HepG2 (cell line): ENCODE measurements around the gene FAM228A. TPM values are rescaled to one million over a fixed set of nuclear protein-coding genes. Genes with fewer than 3 reads are reported as not detected.
A peak's percentile ranks its signal among the peaks of the same experiment; 100 is the strongest.

Source experiments
- ATAC-seq: fragments of 200-7000 bp; cut with Tn5 transposase; 3 replicates; pipeline ENCODE4 v1.9.1; 2020; ENCODE audit warnings: mild to moderate bottlenecking, moderate library complexity
- BruUV-seq: library from RNA; stranded (reverse); fragments of 400-500 nt; replicated peaks from 2 replicates; lab custom pipeline; 2021; lab: Mats Ljungman, UMichigan
- CTCF ChIA-PET: fragments of 300-600 bp; formaldehyde crosslinking; extraction: SDS; loops from one replicate; lab custom pipeline; 2021; ENCODE audit warnings: low total read pairs, inconsistent platforms, low intra/inter-chr PET ratio; lab: Yijun Ruan, JAX
- POLR2A ChIA-PET: fragments of 350-600 bp; sonication (Branson Sonifier 250); formaldehyde crosslinking; loops from one replicate; lab custom pipeline; 2020; ENCODE audit warnings: antibody characterized with exemption, inconsistent platforms; lab: Yijun Ruan, JAX
- DNase-seq: peaks from one replicate; pipeline ENCODE4 v3.0.0-alpha.2; 2015; ENCODE audit warnings: low spot score
- FAIRE-seq: peaks from 3 replicates; lab custom pipeline; 2011; peaks lifted over from hg19 to GRCh38; lab: Jason Lieb, UNC
- H2AFZ ChIP-seq: one replicate; pipeline ENCODE4 v1.6.1; 2011; ENCODE audit warnings: low read length, inconsistent platforms
- H3K27ac ChIP-seq: fragments of 300-600 bp; 3 replicates; pipeline ENCODE4 v1.8.0; 2011; ENCODE audit warnings: mixed run types, mild to moderate bottlenecking, mixed read lengths, low read length, inconsistent platforms; ENCODE audit not compliant: insufficient read depth; ENCODE audit errors: extremely low read length
- H3K27me3 ChIP-seq, 2 experiments: fragments of 200-600 bp in 1 of 2; 2 replicates in 1 of 2; 3 replicates in 1 of 2; pipeline versions ENCODE4 v1.6.0 to v1.8.0; 2011; ENCODE audit warnings: low read length in 2 of 2, mild to moderate bottlenecking in 2 of 2, moderate library complexity in 2 of 2, inconsistent platforms in 1 of 2; ENCODE audit not compliant: insufficient read depth in 2 of 2, control insufficient read depth in 1 of 2
- H3K36me3 ChIP-seq, 2 experiments: fragments of 200-600 bp in 1 of 2; replicated peaks in 1 of 2; 2 replicates in 1 of 2; 3 replicates in 1 of 2; pipeline versions ENCODE4 v1.5.1 to v1.8.0; 2011; ENCODE audit warnings: low read length in 2 of 2, inconsistent platforms in 1 of 2; ENCODE audit not compliant: insufficient read depth in 2 of 2, control insufficient read depth in 1 of 2
- H3K4me1 ChIP-seq: 2 replicates; pipeline ENCODE4 v1.5.1; 2012; ENCODE audit warnings: low read length, inconsistent platforms; ENCODE audit not compliant: insufficient read depth
- H3K4me2 ChIP-seq: 2 replicates; pipeline ENCODE4 v1.6.0; 2011; ENCODE audit warnings: low read depth, low read length, inconsistent platforms
- H3K4me3 ChIP-seq, 3 experiments: fragments of 200-600 bp in 1 of 3; sonication (generic), shearing (Covaris generic) in 1 of 3; replicated peaks in 1 of 3; 2 replicates each; pipeline ENCODE4 v1.5.1; 2011 to 2016; ENCODE audit warnings: low read length in 3 of 3, inconsistent platforms in 2 of 3, low read depth in 2 of 3, mild to moderate bottlenecking in 2 of 3, control low read depth in 1 of 3, mixed read lengths in 1 of 3; ENCODE audit not compliant: insufficient read depth in 1 of 3
- H3K79me2 ChIP-seq: one replicate; pipeline ENCODE4 v1.6.1; 2011; ENCODE audit warnings: low read length, inconsistent platforms; ENCODE audit not compliant: insufficient read depth
- H3K9ac ChIP-seq: 2 replicates; pipeline ENCODE4 v1.6.0; 2011; ENCODE audit warnings: mild to moderate bottlenecking, low read depth, low read length, inconsistent platforms; ENCODE audit not compliant: insufficient read depth
- H3K9me3 ChIP-seq: 2 replicates; pipeline ENCODE4 v1.5.1; 2012; ENCODE audit warnings: mild to moderate bottlenecking, low read length
- H4K20me1 ChIP-seq: 2 replicates; pipeline ENCODE4 v1.6.0; 2011; ENCODE audit warnings: inconsistent platforms, mild to moderate bottlenecking, low read length, moderate library complexity; ENCODE audit not compliant: insufficient read depth
- BORCS8-MEF2B ChIP-seq: sonication (generic); formaldehyde crosslinking; IDR thresholded peaks from 2 replicates; pipeline ENCODE4 v1.8.0; 2022; ENCODE audit warnings: mild to moderate bottlenecking, missing genetic modification reagents
- CTCF ChIP-seq: sonication (generic); formaldehyde crosslinking; IDR thresholded peaks from 2 replicates; pipeline ENCODE4 v1.5.0; 2020; ENCODE audit warnings: mild to moderate bottlenecking, missing genetic modification reagents, moderate library complexity
- FOXK1 ChIP-seq: sonication (generic); formaldehyde crosslinking; IDR thresholded peaks from 2 replicates; pipeline ENCODE4 v1.4.0; 2020; ENCODE audit warnings: low read depth, missing genetic modification reagents, borderline replicate concordance
- MAFF ChIP-seq: IDR thresholded peaks from 2 replicates; pipeline ENCODE4 v1.6.1; 2011; ENCODE audit warnings: low read depth, low read length, improper control_type of control experiment
- MAFK ChIP-seq, 2 experiments: IDR thresholded peaks in 1 of 2; conservative IDR thresholded peaks in 1 of 2; 2 replicates each; pipeline ENCODE4 v1.6.1; 2011; ENCODE audit warnings: improper control_type of control experiment in 2 of 2, low read length in 2 of 2
- MED1 ChIP-seq: sonication (generic); formaldehyde crosslinking; IDR thresholded peaks from 2 replicates; pipeline ENCODE4 v1.4.0; 2020; ENCODE audit warnings: missing genetic modification reagents
- PAX8 ChIP-seq: sonication (generic); formaldehyde crosslinking; IDR thresholded peaks from 2 replicates; pipeline ENCODE4 v1.8.0; 2022; ENCODE audit warnings: mild to moderate bottlenecking, missing genetic modification reagents, borderline replicate concordance
- RAD21 ChIP-seq: fragments of 450-650 bp; formaldehyde crosslinking; IDR thresholded peaks from 2 replicates; pipeline ENCODE4 v1.5.0; 2020; ENCODE audit warnings: mild to moderate bottlenecking
- SMC3 ChIP-seq: IDR thresholded peaks from 2 replicates; pipeline ENCODE4 v1.6.1; 2011; ENCODE audit warnings: low read length, improper control_type of control experiment
- STAG1 ChIP-seq: sonication (generic); formaldehyde crosslinking; IDR thresholded peaks from 2 replicates; pipeline ENCODE4 v1.4.0; 2020; ENCODE audit warnings: missing genetic modification reagents
- ZNF574 ChIP-seq: sonication (generic); formaldehyde crosslinking; IDR thresholded peaks from 2 replicates; pipeline ENCODE4 v1.4.0; 2020; ENCODE audit warnings: missing genetic modification reagents
- ZNF883 ChIP-seq: sonication (generic); formaldehyde crosslinking; IDR thresholded peaks from 2 replicates; pipeline ENCODE4 v1.5.1; 2020; ENCODE audit warnings: mild to moderate bottlenecking, missing genetic modification reagents; ENCODE audit errors: not compliant biosample characterization
- WGBS: methylation state at CpG from one replicate; pipeline ENCODE4 v1.1.6; 2017; ENCODE audit warnings: low lambda C conversion rate; 5-methylcytosine and 5-hydroxymethylcytosine counted together
- in situ Hi-C: cut with HindIII; loops from 2 replicates; pipeline ENCODE4 v1.10.0; 2017; ENCODE audit warnings: low pct_unique_long_range_greater_than_20kb; ENCODE audit not compliant: extremely low pct_ligation_motif_present
- intact Hi-C: fragments of 100-400 bp; cut with micrococcal nuclease; formaldehyde crosslinking; loops from one replicate; pipeline ENCODE4 v1.10.0; 2022; ENCODE audit not compliant: unreplicated experiment
- polyA plus RNA-seq, 8 experiments: library from polyadenylated mRNA; depleted of rRNA in 3 of 8; stranded (reverse) in 7 of 8; unstranded in 1 of 8; fragments of >200 nt; fragmentation: Illumina TruSeq in 4 of 8; extraction: Trizol in 4 of 8; gene quantifications; 2 replicates each; pipeline versions ENCODE4 v1.2.1 to v1.2.3, GENCODE V29; 2011 to 2016; ENCODE audit warnings: low read depth in 4 of 8, missing spikeins in 1 of 8, mixed read lengths in 1 of 8; ENCODE audit not compliant: insufficient read depth in 1 of 8
- total RNA-seq, 5 experiments: library from RNA; depleted of rRNA; stranded (reverse); fragments of >200 nt; fragmentation: Illumina TruSeq; extraction: Trizol; gene quantifications; 2 replicates each; pipeline ENCODE4 v1.2.3, GENCODE V29; 2016; ENCODE audit warnings: low read depth in 1 of 5

FAM228A gene
- total and polyA plus RNA-seq, 2 of the 13 experiments (the other 11 are each of a cell fraction or from before 2014, with no cell fraction given): not detected

- no peaks in the 10 kb centered on the region for H3K27me3 ChIP-seq
- TF ChIP-seq PAX8 (CRISPR knock-in tag): no peak
- FAIRE-seq: no peak
- no peak for DNase-seq
- no peaks in the 10 kb centered on the region for H4K20me1 ChIP-seq
- H2AFZ ChIP-seq: no peak overlapping the region
- H3K4me3 ChIP-seq: no peak overlapping the region
- H3K4me2 ChIP-seq: no peak overlapping the region
- no peak overlapping the region for H3K27ac ChIP-seq
- BruUV-seq: no TSS peak
- 89% methylated on average over 9 of the region's 9 CpGs for WGBS
- H3K36me3 ChIP-seq: no peaks in the 10 kb centered on the region
- no peaks in the 10 kb centered on the region for H3K4me1 ChIP-seq
- CTCF ChIA-PET: no interaction called here
- no peak overlapping the region for H3K9ac ChIP-seq
- H3K79me2 ChIP-seq: no peaks in the 10 kb centered on the region
- POLR2A ChIA-PET: no interaction called here
- in situ Hi-C loops: no loop called here
- no peak for ATAC-seq
- intact Hi-C loops: loop anchor here (5.0 kb wide), 1 partner anchor 157 kb away; no protein-coding TSS in a partner anchor
- H3K9me3 ChIP-seq: no peaks in the 10 kb centered on the region
Observed at GRCh38 chr2:24225499-24226242, 50.8 kb downstream of the FAM228A start.

- POLR2A ChIA-PET: no interaction called here
- no peaks in the 10 kb centered on the region for H3K36me3 ChIP-seq
- no peak overlapping the region for H2AFZ ChIP-seq
- TF ChIP-seq CTCF (CRISPR knock-in tag): peak; percentile 52
- TF ChIP-seq BORCS8-MEF2B (CRISPR knock-in tag): no peak
- TF ChIP-seq SMC3: 0 out of 2 replicates have a peak, but pooled peaks have one; percentile 22
- TF ChIP-seq RAD21 (CRISPR knock-in tag): peak; percentile 14; the same call in 1 of the 2 replicates
- TF ChIP-seq ZNF883 (CRISPR knock-in tag): no peak
- no peak for TF ChIP-seq MED1 (CRISPR knock-in tag)
- peak; percentile 70 for TF ChIP-seq MAFF
- no peak for TF ChIP-seq FOXK1 (CRISPR knock-in tag)
- TF ChIP-seq ZNF574 (CRISPR knock-in tag): no peak
- peak; percentile 60 for TF ChIP-seq STAG1
- TF ChIP-seq MAFK (conservative IDR thresholded peaks at IDR 0.05 in 1 of 2, IDR thresholded peaks at IDR 0.05 in 1 of 2; ENCODE audit: low read length in 2 of 2): peak; percentile 72 to 77
- no peaks in the 10 kb centered on the region for H3K79me2 ChIP-seq
- no peaks in the 10 kb centered on the region for H3K4me1 ChIP-seq
- no peak overlapping the region for H3K4me2 ChIP-seq
- no peaks in the 10 kb centered on the region for H4K20me1 ChIP-seq
- DNase-seq (peak; percentile 35), FAIRE-seq (peak; percentile 83), ATAC-seq (peak; percentile 74)
- H3K27ac ChIP-seq: no peak overlapping the region
- intact Hi-C loops: loop anchor here (5.0 kb wide), 1 partner anchor 154 kb away; no protein-coding TSS in a partner anchor
- CTCF ChIA-PET: no interaction called here
- no TSS peak for BruUV-seq
- no peak overlapping the region for H3K4me3 ChIP-seq
- WGBS: 49% methylated on average over 1 of the region's 1 CpG
- H3K9ac ChIP-seq: no peak overlapping the region
- in situ Hi-C loops: no loop called here
- no peaks in the 10 kb centered on the region for H3K9me3 ChIP-seq
- H3K27me3 ChIP-seq: no peaks in the 10 kb centered on the region
Observed at GRCh38 chr2:24228470-24228869, 53.6 kb downstream of the FAM228A start.
